CD4-positive, CD25-positive, alpha-beta regulatory T cell (primary cell): ENCODE data around the gene MXD1. TPM values are rescaled to one million over a fixed set of nuclear protein-coding genes. Genes with fewer than 3 reads are reported as not detected.
"Not testable (repeated sequence)": the region's sequence is repeated elsewhere in the genome, so short reads cannot be mapped to it uniquely, and the experiment has no call there.

Experiments used
- ATAC-seq, 2 donors: fragments of 150-1000 bp; cut with Tn5 transposase; one replicate each; pipeline ENCODE4 v1.10.0; 2021; ENCODE audit warnings: low read depth in 2 of 2, moderate number of reproducible peaks in 2 of 2, moderate library complexity in 1 of 2
- DNase-seq, 3 donors: peaks; one replicate each; pipeline versions ENCODE4 v3.0.0 to v3.0.0-alpha.2; 2012 to 2022; ENCODE audit warnings: mixed read lengths in 1 of 3
- H3K27ac ChIP-seq: one replicate; pipeline ENCODE4 v1.7.0; 2013; ENCODE audit warnings: mild to moderate bottlenecking, low read length; ENCODE audit not compliant: insufficient read depth, poor library complexity, severe bottlenecking
- H3K27me3 ChIP-seq: one replicate; pipeline ENCODE4 v1.7.0; 2013; ENCODE audit warnings: low read length; ENCODE audit not compliant: control insufficient read depth, insufficient read depth
- H3K36me3 ChIP-seq: one replicate; pipeline ENCODE4 v1.7.0; 2013; ENCODE audit warnings: mild to moderate bottlenecking, low read length, moderate library complexity; ENCODE audit not compliant: control insufficient read depth, insufficient read depth
- H3K4me1 ChIP-seq: 2 replicates; pipeline ENCODE4 v1.7.0; 2013; ENCODE audit warnings: mild to moderate bottlenecking, low read length; ENCODE audit not compliant: insufficient read depth, control insufficient read depth, poor library complexity, severe bottlenecking
- H3K4me3 ChIP-seq: one replicate; pipeline ENCODE4 v1.7.0; 2013; ENCODE audit warnings: low read depth, mild to moderate bottlenecking, low read length, moderate library complexity
- H3K9me3 ChIP-seq, 2 experiments: 1 replicate in 1 of 2; 2 replicates in 1 of 2; pipeline ENCODE4 v1.7.0; 2013; ENCODE audit warnings: low read length in 2 of 2, mild to moderate bottlenecking in 1 of 2, moderate library complexity in 1 of 2; ENCODE audit not compliant: control insufficient read depth in 2 of 2
- H3K27ac Mint-ChIP-seq, 3 donors: one replicate each; pipeline ENCODE4 v1.8.0; 2020 to 2022; ENCODE audit warnings: mild to moderate bottlenecking in 3 of 3, mixed read lengths in 3 of 3, moderate library complexity in 2 of 3
- H3K27me3 Mint-ChIP-seq: one replicate; pipeline ENCODE4 v1.8.0; 2022; ENCODE audit warnings: mild to moderate bottlenecking, mixed read lengths
- H3K36me3 Mint-ChIP-seq: one replicate; pipeline ENCODE4 v1.8.0; 2020; ENCODE audit warnings: mixed read lengths
- H3K4me1 Mint-ChIP-seq, 4 donors: one replicate each; pipeline ENCODE4 v1.8.0; 2020 to 2022; ENCODE audit warnings: mixed read lengths in 4 of 4, mild to moderate bottlenecking in 1 of 4
- H3K4me3 Mint-ChIP-seq, 4 donors: one replicate each; pipeline ENCODE4 v1.8.0; 2020 to 2022; ENCODE audit warnings: mild to moderate bottlenecking in 4 of 4, mixed read lengths in 4 of 4, moderate library complexity in 3 of 4
- H3K9me3 Mint-ChIP-seq, 7 donors: one replicate each; pipeline ENCODE4 v1.8.0; 2020 to 2022; ENCODE audit warnings: mixed read lengths in 7 of 7, mild to moderate bottlenecking in 3 of 7, moderate library complexity in 2 of 7
- polyA plus RNA-seq, 4 donors: library from polyadenylated mRNA; unstranded; fragments of 300-500 nt; fragmentation: Illumina TruSeq; gene quantifications; one replicate each; pipeline ENCODE4 v1.2.3, GENCODE V29; 2021
- total RNA-seq: library from RNA; stranded (reverse); gene quantifications from one replicate; pipeline ENCODE4 v1.2.3, GENCODE V29; 2022

The MXD1 gene
- total and polyA plus RNA-seq, 5 donors from 2014 or later, result 8.3 to 40.6 (median 12.9) TPM

DNA sequence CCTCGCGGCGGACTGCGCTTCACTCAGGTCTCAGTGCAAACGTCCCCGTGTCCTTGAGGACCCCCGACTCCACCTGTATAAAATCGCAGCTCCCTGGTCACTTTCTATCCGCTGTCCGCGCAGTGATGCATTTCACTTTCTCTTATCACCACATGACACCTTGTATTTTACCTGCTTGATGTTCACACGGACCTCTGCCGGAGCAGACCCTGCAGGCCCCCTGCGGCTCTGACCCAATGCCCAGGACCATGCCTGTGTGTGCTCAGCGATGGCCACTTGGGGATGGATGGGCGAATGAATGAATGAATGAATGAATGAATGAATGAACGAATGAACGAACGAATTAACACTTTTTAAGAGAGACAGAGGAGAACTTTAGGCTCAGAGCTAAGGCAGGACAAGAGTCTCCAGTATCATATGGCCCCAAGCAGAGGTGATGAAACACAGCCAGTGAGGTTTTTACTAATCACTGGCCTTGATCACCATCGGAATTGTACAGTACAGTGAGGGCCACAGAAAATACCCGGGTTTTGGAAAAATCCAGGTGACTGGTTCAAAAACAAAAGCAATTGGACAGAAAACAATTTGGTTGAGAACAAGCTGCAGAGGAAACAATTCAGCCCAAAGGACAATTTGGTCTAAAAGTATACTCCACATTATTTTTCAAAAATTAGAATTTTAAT, 34.2 kb downstream of the MXD1 start:
- Mint-ChIP-seq H3K9me3 (peaks cover 0 to 4% (median 0%) of the 10 kb centered on the region in 7 donors), H3K27me3 (no peaks in the 10 kb centered on the region), H3K27ac (peak overlapping the region in 1 of 3 donors; percentile 67), H3K4me1 (peaks cover 7 to 22% (median 16%) of the 10 kb centered on the region in 4 donors), H3K36me3 (peaks cover 4% of the 10 kb centered on the region), H3K4me3 (peak overlapping the region in 1 of 4 donors; percentile 38)
- no peaks in the 10 kb centered on the region for H3K36me3 ChIP-seq
- no peaks in the 10 kb centered on the region for H3K27me3 ChIP-seq
- DNase-seq (no peak), ATAC-seq (no peak)
- H3K4me3 ChIP-seq, result no peak overlapping the region
- H3K4me1 ChIP-seq, result peaks cover 15% of the 10 kb centered on the region
- no peak overlapping the region for H3K27ac ChIP-seq
- H3K9me3 ChIP-seq, result no peaks in the 10 kb centered on the region

DNA sequence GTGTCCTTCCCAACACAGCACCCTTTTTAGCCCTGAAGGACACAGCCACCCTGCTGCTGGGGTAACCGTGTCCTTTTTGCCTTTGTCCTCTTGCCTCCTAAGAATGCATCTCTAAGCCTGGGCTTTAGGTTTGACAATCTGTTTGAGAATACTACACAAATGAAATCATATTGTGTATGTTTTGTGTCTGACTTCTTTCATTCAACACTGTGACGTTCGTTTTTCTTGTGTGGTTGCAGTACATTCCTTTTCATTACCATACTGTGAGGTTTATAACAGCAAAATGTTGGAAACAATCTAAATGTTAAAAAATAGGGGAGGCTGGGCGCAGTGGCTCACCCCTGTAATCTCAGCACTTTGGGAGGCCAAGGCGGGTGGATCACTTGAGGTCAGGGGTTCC, 35.3 kb downstream of the MXD1 start:
- Histone ChIP-seq H3K27ac (no peak overlapping the region), H3K36me3 (no peaks in the 10 kb centered on the region), H3K4me3 (no peak overlapping the region), H3K9me3 (no peaks in the 10 kb centered on the region), H3K27me3 (no peaks in the 10 kb centered on the region), H3K4me1 (peaks cover 15% of the 10 kb centered on the region)
- Mint-ChIP-seq H3K27ac (no peak overlapping the region), H3K4me3 (no peak overlapping the region), H3K36me3 (no peaks in the 10 kb centered on the region), H3K4me1 (peaks cover 7 to 22% (median 16%) of the 10 kb centered on the region in 4 donors), H3K9me3 (peaks cover 0 to 4% (median 0%) of the 10 kb centered on the region in 7 donors), H3K27me3 (peaks cover 5% of the 10 kb centered on the region)
- DNase-seq (no peak), ATAC-seq (no peak)

- not testable (repeated sequence) for H3K36me3 Mint-ChIP-seq, H3K27ac Mint-ChIP-seq, H3K36me3 ChIP-seq, H3K9me3 Mint-ChIP-seq, DNase-seq, H3K27me3 ChIP-seq, H3K9me3 ChIP-seq, H3K4me3 Mint-ChIP-seq, H3K27ac ChIP-seq, H3K27me3 Mint-ChIP-seq, H3K4me3 ChIP-seq, ATAC-seq
- peaks cover 14% of the 10 kb centered on the region for H3K4me1 ChIP-seq
- peaks cover 7 to 18% (median 13%) of the 10 kb centered on the region in 4 donors for H3K4me1 Mint-ChIP-seq
Observed at GRCh38 chr2:69950671-69951070, 35.8 kb downstream of the MXD1 start.

DNA sequence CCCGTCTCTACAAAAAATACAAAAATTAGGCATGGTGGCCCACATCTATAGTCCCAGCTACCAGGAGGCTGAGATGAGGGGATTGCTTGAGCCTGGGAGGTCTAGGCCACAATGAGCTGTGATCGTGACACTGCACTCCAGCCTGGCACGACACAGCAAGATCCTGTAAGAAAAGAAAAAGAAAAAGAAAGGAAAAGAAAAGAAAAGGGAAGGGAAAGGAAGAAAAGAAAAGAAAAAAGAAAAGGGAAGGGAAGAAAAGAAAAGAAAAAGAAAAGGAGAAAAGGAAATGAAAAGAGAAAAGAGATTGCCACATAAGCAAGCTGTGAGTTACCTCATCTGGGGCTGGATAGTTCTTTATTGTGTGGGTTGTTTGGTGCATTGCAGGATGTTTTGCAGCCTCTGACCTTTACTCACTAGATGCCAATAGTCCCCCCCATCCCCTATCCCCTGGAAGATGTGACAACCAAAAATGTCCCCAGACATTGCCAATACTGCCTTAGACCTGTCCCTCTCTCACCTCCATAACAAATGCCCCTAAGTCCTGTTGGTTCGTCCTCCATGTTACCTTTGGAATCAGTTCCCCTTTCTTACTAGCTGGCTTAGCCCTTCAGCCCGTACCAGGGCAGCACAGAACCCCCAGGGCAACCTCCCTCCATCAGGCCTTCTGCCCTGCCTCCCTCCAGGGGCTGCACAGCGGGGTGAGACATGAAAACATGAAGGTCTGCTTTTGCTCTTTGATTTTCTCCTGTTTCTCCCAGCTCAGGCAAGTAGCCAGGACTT, 37.6 kb downstream of the MXD1 start:
- H3K27me3 Mint-ChIP-seq, result peaks cover 18% of the 10 kb centered on the region
- H3K4me3 ChIP-seq, result no peak overlapping the region
- H3K27ac Mint-ChIP-seq, result peak overlapping the region in 1 of 3 donors; percentile 42
- DNase-seq (no peak), ATAC-seq (no peak)
- H3K4me3 Mint-ChIP-seq, result no peak overlapping the region
- H3K27me3 ChIP-seq, result peaks cover 5% of the 10 kb centered on the region
- no peaks in the 10 kb centered on the region for H3K9me3 ChIP-seq
- no peaks in the 10 kb centered on the region for H3K4me1 ChIP-seq
- peaks cover 0 to 2% (median under 1%) of the 10 kb centered on the region in 4 donors for H3K4me1 Mint-ChIP-seq
- H3K36me3 Mint-ChIP-seq, result no peaks in the 10 kb centered on the region
- H3K27ac ChIP-seq, result no peak overlapping the region
- no peaks in the 10 kb centered on the region for H3K36me3 ChIP-seq
- H3K9me3 Mint-ChIP-seq, result peaks cover 0 to 2% (median 0%) of the 10 kb centered on the region in 7 donors

DNA sequence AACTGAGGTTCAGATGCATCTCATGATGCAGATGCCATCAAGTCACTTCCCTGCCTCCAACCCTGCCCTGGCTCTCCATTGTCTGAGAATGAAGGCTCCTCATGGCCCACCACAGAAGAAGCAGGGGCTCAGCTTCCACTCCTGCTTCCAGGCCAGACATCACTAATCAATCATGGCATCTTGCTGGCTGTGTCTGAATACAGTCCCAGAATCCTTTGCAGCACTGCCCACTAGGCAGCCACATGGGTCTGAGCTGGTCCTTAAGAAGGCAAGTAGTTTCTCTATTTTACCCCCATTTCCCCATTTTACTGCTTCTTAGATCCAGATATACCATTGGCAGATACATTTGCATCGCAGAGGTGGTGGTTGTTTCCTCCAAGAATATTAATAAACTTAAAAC, 39.2 kb downstream of the MXD1 start:
- Histone ChIP-seq H3K36me3 (no peaks in the 10 kb centered on the region), H3K27me3 (peaks cover 5% of the 10 kb centered on the region), H3K9me3 (no peaks in the 10 kb centered on the region), H3K4me3 (no peak overlapping the region), H3K27ac (no peak overlapping the region), H3K4me1 (no peaks in the 10 kb centered on the region)
- H3K27ac Mint-ChIP-seq, result no peak overlapping the region
- no peak overlapping the region for H3K4me3 Mint-ChIP-seq
- ATAC-seq (no peak), DNase-seq (no peak)
- H3K27me3 Mint-ChIP-seq, result peaks cover 18% of the 10 kb centered on the region
- H3K36me3 Mint-ChIP-seq, result no peaks in the 10 kb centered on the region
- peaks cover 0 to 2% (median 0%) of the 10 kb centered on the region in 4 donors for H3K4me1 Mint-ChIP-seq
- H3K9me3 Mint-ChIP-seq, result peaks cover 0 to 2% (median 0%) of the 10 kb centered on the region in 7 donors

- Mint-ChIP-seq H3K4me3 (no peak overlapping the region), H3K9me3 (peaks cover 0 to 2% (median 0%) of the 10 kb centered on the region in 7 donors), H3K4me1 (peaks cover 0 to 2% (median under 1%) of the 10 kb centered on the region in 4 donors), H3K27ac (no peak overlapping the region), H3K36me3 (no peaks in the 10 kb centered on the region), H3K27me3 (peaks cover 18% of the 10 kb centered on the region)
- Histone ChIP-seq H3K36me3 (no peaks in the 10 kb centered on the region), H3K9me3 (no peaks in the 10 kb centered on the region), H3K4me3 (no peak overlapping the region), H3K27ac (no peak overlapping the region), H3K27me3 (peaks cover 5% of the 10 kb centered on the region), H3K4me1 (no peaks in the 10 kb centered on the region)
- no peak for ATAC-seq
- no peak for DNase-seq
Observed at GRCh38 chr2:69955029-69955428, 40.1 kb downstream of the MXD1 start.

- Histone ChIP-seq H3K4me1 (no peaks in the 10 kb centered on the region), H3K27ac (no peak overlapping the region), H3K36me3 (no peaks in the 10 kb centered on the region), H3K9me3 (no peaks in the 10 kb centered on the region), H3K4me3 (no peak overlapping the region), H3K27me3 (peaks cover 5% of the 10 kb centered on the region)
- ATAC-seq (no peak), DNase-seq (no peak)
- H3K4me1 Mint-ChIP-seq, result peaks cover 0 to 2% (median under 1%) of the 10 kb centered on the region in 4 donors
- peaks cover 18% of the 10 kb centered on the region for H3K27me3 Mint-ChIP-seq
- H3K4me3 Mint-ChIP-seq, result no peak overlapping the region
- peaks cover 0 to 3% (median 0%) of the 10 kb centered on the region in 7 donors for H3K9me3 Mint-ChIP-seq
- H3K27ac Mint-ChIP-seq, result peak overlapping the region in 1 of 3 donors; percentile 55
- H3K36me3 Mint-ChIP-seq, result no peaks in the 10 kb centered on the region
Observed at GRCh38 chr2:69956475-69956979, 41.6 kb downstream of the MXD1 start.
